Measurements from ENCODE around the gene INTS1.

DNA sequence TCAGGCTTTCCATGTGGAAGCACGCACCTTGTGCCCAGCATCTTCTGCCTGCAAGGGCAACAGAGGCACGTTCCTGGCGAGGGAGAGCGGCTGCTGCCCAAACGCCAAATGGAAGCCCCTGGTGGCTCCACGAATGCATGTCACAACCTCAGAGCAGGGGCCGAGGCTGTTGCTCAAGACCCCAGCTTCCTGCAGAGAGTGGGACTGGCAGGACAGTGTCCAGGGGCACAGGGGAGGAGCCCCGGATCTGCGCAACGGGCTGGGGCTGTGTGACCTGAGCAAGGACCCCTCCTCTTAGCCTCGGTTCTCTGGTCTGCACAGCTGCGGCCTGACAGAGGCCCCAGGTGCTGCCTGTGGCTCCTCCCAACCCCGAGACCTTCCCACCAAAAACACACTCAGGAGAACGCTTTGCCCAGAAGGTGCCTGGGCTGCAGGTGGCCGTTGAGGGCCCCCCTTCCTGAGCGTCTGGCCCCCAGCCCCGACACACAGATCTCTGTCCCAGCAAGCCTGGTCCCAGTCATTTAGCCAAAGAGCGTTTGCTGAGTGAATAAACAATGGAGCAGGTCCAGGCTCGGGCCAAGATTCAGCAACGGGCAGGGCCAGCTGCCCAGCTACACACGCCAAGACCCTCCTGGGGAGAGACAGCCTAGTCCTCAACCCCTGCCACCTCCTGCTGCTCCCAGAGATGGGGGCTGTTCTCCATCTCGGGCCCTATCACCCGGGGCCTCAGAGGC is 46.1 kb downstream of the INTS1 start:
- TF ChIP-seq, protein P1, sequence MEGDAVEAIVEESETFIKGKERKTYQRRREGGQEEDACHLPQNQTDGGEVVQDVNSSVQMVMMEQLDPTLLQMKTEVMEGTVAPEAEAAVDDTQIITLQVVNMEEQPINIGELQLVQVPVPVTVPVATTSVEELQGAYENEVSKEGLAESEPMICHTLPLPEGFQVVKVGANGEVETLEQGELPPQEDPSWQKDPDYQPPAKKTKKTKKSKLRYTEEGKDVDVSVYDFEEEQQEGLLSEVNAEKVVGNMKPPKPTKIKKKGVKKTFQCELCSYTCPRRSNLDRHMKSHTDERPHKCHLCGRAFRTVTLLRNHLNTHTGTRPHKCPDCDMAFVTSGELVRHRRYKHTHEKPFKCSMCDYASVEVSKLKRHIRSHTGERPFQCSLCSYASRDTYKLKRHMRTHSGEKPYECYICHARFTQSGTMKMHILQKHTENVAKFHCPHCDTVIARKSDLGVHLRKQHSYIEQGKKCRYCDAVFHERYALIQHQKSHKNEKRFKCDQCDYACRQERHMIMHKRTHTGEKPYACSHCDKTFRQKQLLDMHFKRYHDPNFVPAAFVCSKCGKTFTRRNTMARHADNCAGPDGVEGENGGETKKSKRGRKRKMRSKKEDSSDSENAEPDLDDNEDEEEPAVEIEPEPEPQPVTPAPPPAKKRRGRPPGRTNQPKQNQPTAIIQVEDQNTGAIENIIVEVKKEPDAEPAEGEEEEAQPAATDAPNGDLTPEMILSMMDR (IDR thresholded peaks at IDR 0.05; ENCODE audit: poor library complexity, severe bottlenecking) = no peak
- TF ChIP-seq RAD21 (conservative IDR thresholded peaks at IDR 0.05) (no peak), MXI1 (conservative IDR thresholded peaks at IDR 0.05; ENCODE audit: poor library complexity, severe bottlenecking) (no peak), POLR2AphosphoS5 (IDR thresholded peaks at IDR 0.05) (no peak), EP300 (conservative IDR thresholded peaks at IDR 0.05; ENCODE audit: poor library complexity, severe bottlenecking) (no peak), TAF1 (IDR thresholded peaks at IDR 0.05; ENCODE audit: low read depth) (no peak), EZH2 (IDR thresholded peaks at IDR 0.05; ENCODE audit: borderline replicate concordance, insufficient read depth, low read length, poor library complexity, severe bottlenecking) (no peak), SMC3 (conservative IDR thresholded peaks at IDR 0.05; ENCODE audit: poor library complexity) (no peak)
- TF ChIP-seq, protein P2, sequence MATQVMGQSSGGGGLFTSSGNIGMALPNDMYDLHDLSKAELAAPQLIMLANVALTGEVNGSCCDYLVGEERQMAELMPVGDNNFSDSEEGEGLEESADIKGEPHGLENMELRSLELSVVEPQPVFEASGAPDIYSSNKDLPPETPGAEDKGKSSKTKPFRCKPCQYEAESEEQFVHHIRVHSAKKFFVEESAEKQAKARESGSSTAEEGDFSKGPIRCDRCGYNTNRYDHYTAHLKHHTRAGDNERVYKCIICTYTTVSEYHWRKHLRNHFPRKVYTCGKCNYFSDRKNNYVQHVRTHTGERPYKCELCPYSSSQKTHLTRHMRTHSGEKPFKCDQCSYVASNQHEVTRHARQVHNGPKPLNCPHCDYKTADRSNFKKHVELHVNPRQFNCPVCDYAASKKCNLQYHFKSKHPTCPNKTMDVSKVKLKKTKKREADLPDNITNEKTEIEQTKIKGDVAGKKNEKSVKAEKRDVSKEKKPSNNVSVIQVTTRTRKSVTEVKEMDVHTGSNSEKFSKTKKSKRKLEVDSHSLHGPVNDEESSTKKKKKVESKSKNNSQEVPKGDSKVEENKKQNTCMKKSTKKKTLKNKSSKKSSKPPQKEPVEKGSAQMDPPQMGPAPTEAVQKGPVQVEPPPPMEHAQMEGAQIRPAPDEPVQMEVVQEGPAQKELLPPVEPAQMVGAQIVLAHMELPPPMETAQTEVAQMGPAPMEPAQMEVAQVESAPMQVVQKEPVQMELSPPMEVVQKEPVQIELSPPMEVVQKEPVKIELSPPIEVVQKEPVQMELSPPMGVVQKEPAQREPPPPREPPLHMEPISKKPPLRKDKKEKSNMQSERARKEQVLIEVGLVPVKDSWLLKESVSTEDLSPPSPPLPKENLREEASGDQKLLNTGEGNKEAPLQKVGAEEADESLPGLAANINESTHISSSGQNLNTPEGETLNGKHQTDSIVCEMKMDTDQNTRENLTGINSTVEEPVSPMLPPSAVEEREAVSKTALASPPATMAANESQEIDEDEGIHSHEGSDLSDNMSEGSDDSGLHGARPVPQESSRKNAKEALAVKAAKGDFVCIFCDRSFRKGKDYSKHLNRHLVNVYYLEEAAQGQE (IDR thresholded peaks at IDR 0.05; ENCODE audit: borderline replicate concordance) = no peak
